Measurements from ENCODE around the gene FDXR. TPM values are rescaled to one million over a fixed set of nuclear protein-coding genes. Genes with fewer than 3 reads are reported as not detected.
"Not testable (repeated sequence)": the region's sequence is repeated elsewhere in the genome, so short reads cannot be mapped to it uniquely, and the experiment has no call there.

The FDXR gene
- total RNA-seq, 6 experiments from 2014 or later, result 7.7 to 18.7 (median 8.6) TPM

DNA sequence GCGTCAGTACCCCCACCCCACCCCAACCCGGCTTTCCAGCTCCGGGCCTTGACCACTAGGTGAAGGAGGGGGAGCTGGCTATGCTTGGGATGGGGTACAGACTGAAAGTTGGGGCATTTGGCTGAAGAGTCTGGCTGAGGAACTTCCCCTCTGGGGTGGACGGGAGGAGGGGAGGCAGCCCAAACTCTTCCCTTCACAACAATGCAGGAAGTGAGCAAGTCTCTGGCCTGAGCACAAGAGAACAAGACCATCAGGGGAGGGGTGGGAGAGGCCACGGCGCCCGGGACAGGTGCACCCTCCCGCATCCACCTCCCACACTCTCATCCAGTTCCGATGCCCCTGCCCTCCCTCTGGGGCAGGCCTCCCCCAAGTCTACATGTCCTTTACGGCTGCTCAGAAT lies 44.6 kb upstream of the FDXR start:
- Histone ChIP-seq H3K9me3 (no peaks in the 10 kb centered on the region), H3K27me3 (no peaks in the 10 kb centered on the region)
- intact Hi-C loops (cut with DNase I), result no loop called here

DNA sequence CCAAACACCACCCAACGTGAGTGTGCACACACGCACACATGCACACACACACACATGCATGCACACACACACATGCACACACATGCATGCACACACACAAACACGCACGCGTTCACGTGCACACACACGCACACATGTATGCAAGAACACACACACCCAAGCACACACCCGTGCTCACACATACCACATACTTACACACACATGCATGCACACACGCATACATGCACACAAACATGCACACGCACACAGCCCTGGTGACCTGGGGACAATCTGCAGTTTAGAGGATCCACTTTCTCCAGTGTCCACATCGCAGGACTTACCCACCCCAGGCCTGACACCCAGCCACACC lies 44.0 kb upstream of the FDXR start:
- no peaks in the 10 kb centered on the region for H3K36me3 ChIP-seq
- no peaks in the 10 kb centered on the region for H3K4me1 ChIP-seq
- H3K27me3 ChIP-seq, result no peaks in the 10 kb centered on the region
- no peak for ATAC-seq
- TF ChIP-seq POLR2A (IDR thresholded peaks at IDR 0.05), result no peak
- TF ChIP-seq, protein P1, sequence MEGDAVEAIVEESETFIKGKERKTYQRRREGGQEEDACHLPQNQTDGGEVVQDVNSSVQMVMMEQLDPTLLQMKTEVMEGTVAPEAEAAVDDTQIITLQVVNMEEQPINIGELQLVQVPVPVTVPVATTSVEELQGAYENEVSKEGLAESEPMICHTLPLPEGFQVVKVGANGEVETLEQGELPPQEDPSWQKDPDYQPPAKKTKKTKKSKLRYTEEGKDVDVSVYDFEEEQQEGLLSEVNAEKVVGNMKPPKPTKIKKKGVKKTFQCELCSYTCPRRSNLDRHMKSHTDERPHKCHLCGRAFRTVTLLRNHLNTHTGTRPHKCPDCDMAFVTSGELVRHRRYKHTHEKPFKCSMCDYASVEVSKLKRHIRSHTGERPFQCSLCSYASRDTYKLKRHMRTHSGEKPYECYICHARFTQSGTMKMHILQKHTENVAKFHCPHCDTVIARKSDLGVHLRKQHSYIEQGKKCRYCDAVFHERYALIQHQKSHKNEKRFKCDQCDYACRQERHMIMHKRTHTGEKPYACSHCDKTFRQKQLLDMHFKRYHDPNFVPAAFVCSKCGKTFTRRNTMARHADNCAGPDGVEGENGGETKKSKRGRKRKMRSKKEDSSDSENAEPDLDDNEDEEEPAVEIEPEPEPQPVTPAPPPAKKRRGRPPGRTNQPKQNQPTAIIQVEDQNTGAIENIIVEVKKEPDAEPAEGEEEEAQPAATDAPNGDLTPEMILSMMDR (IDR thresholded peaks at IDR 0.05), result no peak
- WGBS (ENCODE audit: insufficient coverage, low coverage, low lambda C conversion rate, missing lambda C conversion rate), result 79% methylated on average over 9 of the region's 11 CpGs
- H3K27ac ChIP-seq, result no peak overlapping the region
- no peak for DNase-seq
- intact Hi-C loops (cut with DNase I), result no loop called here
- no peak overlapping the region for H3K4me3 ChIP-seq
- no peaks in the 10 kb centered on the region for H3K9me3 ChIP-seq

More for the DNA sequence above, 44.6 kb upstream of the FDXR start:
- no peak for TF ChIP-seq POLR2A (IDR thresholded peaks at IDR 0.05)
- TF ChIP-seq, protein P1 (IDR thresholded peaks at IDR 0.05), result no peak
- ATAC-seq (peak in 3 of 4 donors; percentile 18 to 50 (median 28)), DNase-seq (no peak)
- Histone ChIP-seq H3K36me3 (no peaks in the 10 kb centered on the region), H3K4me3 (no peak overlapping the region), H3K27ac (no peak overlapping the region), H3K4me1 (no peaks in the 10 kb centered on the region)
- WGBS (ENCODE audit: insufficient coverage, low coverage, low lambda C conversion rate, missing lambda C conversion rate), result 34% methylated on average over 4 of the region's 10 CpGs

DNA sequence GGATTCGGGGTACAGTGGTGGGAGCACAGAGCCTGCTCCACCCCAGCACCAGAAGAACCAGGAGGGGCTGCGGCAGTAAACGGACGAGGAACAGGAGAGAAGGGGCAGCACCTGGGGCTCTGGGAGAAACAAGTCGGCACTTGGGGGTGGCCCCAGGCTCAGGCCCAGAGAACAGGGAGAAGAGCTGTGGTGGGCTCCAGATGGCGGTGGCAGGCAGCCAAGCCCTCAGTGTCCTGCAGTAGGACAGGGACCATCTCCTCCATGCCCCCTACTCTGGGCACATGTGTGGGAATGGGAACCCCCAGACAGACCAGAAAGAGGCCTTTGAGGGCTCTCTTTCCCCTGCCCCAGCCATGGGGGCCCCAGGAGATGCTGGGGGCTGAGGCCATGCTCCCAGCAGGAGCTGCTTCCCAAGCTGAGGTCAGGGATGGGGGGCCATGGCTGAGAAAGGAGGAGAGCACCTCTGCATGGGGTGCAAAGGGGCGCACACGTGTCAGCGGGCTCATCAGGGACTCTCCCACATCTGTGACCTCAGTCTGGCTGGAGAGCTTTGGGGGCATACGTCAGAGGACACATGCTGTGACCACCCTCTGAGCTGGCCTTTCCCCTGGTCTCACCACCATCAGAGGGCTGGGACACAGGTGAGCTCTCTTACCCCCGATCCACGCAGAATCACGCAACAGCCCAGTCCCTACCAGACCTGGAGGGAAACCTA lies 43.5 kb upstream of the FDXR start:
- Histone ChIP-seq H3K4me3 (no peak overlapping the region), H3K4me1 (no peaks in the 10 kb centered on the region), H3K27ac (no peak overlapping the region), H3K27me3 (no peaks in the 10 kb centered on the region), H3K36me3 (no peaks in the 10 kb centered on the region), H3K9me3 (no peaks in the 10 kb centered on the region)
- ATAC-seq (no peak), DNase-seq (no peak)
- 73% methylated on average over 10 of the region's 13 CpGs for WGBS (ENCODE audit: insufficient coverage, low coverage, low lambda C conversion rate, missing lambda C conversion rate)
- intact Hi-C loops (cut with DNase I), result no loop called here
- TF ChIP-seq POLR2A (IDR thresholded peaks at IDR 0.05), result no peak
- TF ChIP-seq, protein P1 (IDR thresholded peaks at IDR 0.05), result no peak

GRCh38 chr17:74911423-74911822 lies 38.6 kb upstream of the FDXR start:
- H3K9me3 ChIP-seq; ATAC-seq; H3K4me3 ChIP-seq; intact Hi-C loops (cut with DNase I); DNase-seq; H3K36me3 ChIP-seq; H3K27me3 ChIP-seq; H3K4me1 ChIP-seq; H3K27ac ChIP-seq: not testable (repeated sequence)
- WGBS (ENCODE audit: insufficient coverage, low coverage, low lambda C conversion rate, missing lambda C conversion rate), result 63% methylated on average over 6 of the region's 8 CpGs

DNA sequence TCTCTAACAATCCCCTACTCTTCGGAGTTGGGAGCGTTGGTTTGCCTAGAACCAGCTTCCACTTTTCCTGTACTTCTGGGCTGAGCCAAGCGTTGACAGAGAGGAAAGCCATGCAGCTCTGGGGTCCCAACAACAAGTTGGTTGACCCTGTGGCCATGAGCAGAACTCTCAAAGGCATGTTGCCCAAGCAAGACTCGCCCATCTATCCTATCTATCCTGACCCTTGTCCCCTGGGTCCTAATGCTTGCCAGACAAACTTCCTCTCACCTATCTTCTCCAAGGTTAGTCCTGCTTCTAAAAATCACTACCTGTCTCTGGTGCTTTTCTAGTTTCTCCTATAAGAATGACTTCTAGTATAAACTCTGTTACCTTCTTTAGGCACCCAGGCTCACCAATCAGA lies 36.3 kb upstream of the FDXR start:
- H3K36me3 ChIP-seq; H3K9me3 ChIP-seq; H3K27ac ChIP-seq; ATAC-seq; DNase-seq; H3K27me3 ChIP-seq; H3K4me1 ChIP-seq; H3K4me3 ChIP-seq; intact Hi-C loops (cut with DNase I): not testable (repeated sequence)
- 67% methylated on average over 3 of the region's 4 CpGs for WGBS (ENCODE audit: insufficient coverage, low coverage, low lambda C conversion rate, missing lambda C conversion rate)

All from right lobe of liver (tissue), 6 donors.